Glomerular visceral epithelial cell (primary cell): ENCODE results near the gene ARHGEF12.

Experiments
- DNase-seq: peaks from one replicate; pipeline ENCODE4 v3.0.0-alpha.2; 2016; ENCODE audit errors: extremely low spot score

ARHGEF12 gene, protein sequence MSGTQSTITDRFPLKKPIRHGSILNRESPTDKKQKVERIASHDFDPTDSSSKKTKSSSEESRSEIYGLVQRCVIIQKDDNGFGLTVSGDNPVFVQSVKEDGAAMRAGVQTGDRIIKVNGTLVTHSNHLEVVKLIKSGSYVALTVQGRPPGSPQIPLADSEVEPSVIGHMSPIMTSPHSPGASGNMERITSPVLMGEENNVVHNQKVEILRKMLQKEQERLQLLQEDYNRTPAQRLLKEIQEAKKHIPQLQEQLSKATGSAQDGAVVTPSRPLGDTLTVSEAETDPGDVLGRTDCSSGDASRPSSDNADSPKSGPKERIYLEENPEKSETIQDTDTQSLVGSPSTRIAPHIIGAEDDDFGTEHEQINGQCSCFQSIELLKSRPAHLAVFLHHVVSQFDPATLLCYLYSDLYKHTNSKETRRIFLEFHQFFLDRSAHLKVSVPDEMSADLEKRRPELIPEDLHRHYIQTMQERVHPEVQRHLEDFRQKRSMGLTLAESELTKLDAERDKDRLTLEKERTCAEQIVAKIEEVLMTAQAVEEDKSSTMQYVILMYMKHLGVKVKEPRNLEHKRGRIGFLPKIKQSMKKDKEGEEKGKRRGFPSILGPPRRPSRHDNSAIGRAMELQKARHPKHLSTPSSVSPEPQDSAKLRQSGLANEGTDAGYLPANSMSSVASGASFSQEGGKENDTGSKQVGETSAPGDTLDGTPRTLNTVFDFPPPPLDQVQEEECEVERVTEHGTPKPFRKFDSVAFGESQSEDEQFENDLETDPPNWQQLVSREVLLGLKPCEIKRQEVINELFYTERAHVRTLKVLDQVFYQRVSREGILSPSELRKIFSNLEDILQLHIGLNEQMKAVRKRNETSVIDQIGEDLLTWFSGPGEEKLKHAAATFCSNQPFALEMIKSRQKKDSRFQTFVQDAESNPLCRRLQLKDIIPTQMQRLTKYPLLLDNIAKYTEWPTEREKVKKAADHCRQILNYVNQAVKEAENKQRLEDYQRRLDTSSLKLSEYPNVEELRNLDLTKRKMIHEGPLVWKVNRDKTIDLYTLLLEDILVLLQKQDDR (N-terminal part only)

DNA sequence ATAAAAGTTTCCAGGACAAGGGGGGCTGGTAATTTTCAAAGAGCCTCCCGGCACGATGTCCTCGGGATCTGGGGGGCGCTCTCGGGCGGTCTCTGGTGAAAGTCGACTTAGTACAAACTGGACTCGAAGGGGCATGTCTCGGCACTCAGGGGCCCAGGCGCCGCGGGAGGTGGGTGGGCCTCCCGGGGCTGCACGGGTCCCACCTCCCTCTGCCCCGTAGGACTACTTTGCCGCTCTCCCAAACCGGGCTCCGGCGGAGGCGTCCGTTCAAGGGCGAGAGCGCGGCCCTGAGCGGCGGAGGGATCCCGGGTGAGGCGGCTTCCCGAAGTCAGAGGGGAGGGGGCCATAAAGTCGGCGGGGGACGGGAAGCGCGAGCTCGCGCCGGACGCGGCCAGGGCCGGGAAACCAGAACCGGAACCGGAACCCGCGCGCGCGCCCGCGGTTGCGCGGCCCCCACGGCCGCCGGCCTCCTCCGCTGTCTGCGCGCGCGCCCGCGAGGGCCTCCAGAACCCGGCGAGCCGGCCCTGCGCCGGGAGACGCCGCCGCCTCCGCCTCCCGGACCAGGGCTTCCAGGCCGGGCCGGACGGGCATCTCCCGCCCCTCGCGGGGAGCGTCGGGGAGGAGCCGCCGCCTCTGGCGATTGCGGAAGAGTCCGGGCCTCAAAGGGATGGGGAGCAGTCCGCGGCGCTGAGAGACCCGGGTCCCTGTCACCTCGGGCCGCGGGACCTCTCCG lies at the start of gene ARHGEF12:
ARHGEF12 (plus strand) TSS at position 506 of the 733 bp plus-strand sequence. CDS start 831 bp downstream, outside the sequence.
- DNase-seq = peak; percentile 95

DNA sequence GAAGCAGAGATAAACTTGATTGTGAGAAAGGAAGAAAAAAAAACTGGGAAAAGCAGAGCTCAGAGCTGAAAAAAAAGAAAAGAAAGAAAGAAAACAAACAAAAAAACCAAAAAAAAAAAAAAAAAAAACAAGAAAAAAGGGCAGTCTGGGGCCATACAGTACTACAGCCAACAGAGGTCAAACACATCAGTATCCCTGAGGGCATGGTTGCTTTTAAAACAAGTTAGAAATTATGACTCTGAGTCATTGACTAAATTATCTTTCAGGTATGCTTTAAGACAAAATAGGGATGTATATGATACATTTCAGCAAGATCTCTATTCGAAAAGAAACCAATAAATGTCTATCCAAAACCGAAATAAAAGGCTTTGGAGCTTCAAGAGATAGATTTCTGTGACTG lies 48.2 kb upstream of the ARHGEF12 start:
- no peak for DNase-seq

DNA sequence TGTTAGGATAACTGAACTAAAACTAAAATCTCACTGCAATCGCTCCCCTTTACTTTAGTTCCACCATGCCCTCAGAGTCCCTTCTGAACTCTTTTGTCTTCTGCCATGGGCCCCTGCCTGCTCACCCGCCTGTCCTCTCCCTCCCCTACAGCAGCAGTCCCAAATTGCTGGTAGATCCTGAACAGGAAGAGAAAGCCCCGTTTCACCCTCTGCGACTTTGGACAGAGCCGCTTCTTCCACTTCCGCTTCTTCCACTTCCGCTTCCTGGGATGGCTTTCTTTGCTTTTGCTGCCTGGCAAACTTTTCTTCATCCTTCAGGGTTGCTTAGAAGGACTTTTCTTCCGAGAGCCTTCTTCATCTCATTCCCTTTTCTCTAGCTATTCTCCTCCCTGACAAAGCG lies 46.8 kb upstream of the ARHGEF12 start:
- DNase-seq = no peak

DNA sequence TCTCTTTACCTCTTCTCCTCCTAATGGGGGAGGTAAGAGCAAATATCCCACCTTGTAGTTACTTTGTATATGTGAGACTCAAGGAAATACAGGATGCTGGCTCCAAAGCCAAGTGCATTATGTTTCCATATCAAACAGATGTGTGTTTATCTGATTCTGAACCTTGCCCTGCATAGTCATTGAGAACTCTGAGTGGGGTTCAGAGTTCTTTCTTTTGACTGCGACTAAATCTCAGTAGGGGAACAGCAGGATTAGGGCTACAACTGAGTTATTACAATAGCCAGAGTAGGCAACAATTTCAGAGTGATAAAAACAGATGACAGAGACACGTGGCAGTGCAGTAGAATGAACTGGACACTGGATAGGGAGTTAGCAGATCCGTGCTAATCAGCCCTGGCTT lies 45.3 kb upstream of the ARHGEF12 start:
- no peak for DNase-seq

DNA sequence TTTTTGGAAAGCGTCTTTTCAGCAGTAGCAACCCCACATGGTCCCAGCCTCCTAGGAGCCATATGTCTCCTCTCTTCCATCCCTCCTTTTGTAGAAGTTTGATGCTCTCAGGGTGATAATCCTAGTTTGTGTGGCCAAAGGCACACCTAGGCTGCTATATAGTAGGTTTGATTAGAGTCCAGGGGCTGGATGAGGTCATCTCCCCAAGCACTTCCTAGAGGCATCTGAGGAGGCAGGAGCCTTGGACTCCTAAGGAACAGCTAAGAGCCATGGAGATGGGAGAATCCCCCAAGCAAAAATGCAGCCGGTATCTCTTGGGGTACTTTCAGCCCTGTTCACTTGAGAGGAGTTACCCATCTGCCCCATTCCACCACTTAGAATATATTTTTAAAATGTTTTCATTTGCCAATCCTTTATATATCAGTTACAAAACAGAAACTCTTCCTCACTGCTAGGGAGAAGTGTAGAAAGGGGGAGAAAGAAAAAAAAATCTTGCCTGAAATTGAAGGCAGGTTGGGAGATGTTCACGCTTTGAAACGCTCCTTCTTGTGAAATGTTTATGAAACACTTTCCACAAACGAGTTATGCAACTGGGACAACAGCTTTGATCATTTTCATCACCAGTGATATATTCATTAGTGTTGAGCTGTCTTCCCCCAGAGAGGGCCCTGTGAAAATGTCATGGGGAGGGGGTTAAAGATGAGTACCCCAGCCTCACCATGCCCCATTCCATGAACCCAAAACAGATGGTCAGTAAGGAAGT lies 43.0 kb upstream of the ARHGEF12 start:
- DNase-seq = no peak

DNA sequence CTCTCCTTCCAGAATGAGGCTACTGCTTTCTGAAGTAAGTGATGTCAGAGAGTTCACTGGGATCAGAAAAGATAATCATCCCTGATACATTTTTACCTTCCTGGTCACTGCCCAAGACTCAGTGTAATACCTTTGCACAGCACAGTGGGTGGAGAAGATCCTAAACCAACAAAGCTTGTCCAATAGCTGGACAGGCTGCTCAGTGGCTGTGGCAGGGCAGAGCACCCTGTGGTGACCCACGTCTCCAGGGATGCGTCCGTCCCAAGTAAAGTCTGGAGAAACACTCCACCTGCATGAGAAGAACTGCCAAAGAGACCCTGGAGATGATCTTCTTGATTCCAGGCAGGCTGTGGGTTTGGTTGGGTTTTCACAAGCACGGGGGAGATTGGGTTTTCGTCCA lies 42.1 kb upstream of the ARHGEF12 start:
- no peak for DNase-seq

DNA sequence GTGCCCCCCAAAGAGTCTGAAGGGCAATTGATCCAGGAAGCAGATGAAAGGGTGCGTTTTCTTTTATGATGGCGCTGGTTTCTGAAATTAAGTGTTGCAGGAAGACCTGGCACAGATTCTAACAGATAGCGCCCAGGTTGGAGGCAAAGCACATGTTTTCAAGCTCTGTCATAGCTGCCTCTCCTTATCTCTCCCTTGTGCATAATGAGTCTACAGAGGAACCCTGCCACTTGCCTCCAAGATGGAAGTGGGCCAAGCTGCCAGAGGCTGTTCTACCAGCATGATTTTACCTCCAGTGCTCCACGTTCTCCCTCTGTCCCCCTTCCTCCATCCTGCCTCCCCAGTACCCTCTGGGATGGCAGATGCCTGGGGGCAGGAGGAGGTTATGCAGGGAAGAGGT lies 41.1 kb upstream of the ARHGEF12 start:
- no peak for DNase-seq

DNA sequence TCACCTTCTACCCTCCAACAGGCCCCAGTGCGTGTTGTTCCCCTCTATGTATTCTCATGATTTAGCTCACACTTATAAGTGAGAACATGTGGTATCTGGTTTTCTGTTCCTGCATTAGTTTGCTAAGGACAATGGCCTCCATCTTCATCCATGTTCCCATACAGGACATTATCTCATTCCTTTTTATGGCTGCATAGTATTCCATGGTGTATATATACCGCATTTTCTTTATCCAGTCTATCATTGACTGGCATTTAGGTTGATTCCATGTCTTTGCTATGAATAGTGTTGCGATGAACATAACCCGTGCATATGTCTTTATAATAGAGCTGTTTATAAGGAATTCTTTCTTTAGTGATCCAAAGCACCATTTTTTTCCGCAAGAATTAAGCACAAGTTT lies 39.7 kb upstream of the ARHGEF12 start:
- DNase-seq = no peak

DNA sequence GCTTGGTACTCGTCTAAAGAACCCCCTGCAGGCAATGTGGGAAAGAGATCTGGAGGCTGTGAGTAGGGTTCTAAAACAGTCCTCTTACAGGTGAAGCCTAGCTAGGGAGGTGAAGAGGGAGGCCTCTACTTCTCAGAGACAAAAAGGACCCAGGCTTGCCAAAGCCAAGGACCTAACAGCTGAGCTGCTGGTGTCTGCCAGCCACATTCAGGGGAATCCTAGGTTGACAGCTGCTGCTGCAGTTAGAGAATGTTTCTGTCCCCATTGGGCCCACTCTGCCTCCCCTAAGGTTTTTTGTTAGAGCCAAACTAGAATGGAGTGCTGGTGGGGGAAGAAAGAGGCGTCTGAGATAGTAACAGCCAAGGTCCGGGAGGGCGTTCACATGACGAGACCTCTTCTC lies 37.8 kb upstream of the ARHGEF12 start:
- no peak for DNase-seq

DNA sequence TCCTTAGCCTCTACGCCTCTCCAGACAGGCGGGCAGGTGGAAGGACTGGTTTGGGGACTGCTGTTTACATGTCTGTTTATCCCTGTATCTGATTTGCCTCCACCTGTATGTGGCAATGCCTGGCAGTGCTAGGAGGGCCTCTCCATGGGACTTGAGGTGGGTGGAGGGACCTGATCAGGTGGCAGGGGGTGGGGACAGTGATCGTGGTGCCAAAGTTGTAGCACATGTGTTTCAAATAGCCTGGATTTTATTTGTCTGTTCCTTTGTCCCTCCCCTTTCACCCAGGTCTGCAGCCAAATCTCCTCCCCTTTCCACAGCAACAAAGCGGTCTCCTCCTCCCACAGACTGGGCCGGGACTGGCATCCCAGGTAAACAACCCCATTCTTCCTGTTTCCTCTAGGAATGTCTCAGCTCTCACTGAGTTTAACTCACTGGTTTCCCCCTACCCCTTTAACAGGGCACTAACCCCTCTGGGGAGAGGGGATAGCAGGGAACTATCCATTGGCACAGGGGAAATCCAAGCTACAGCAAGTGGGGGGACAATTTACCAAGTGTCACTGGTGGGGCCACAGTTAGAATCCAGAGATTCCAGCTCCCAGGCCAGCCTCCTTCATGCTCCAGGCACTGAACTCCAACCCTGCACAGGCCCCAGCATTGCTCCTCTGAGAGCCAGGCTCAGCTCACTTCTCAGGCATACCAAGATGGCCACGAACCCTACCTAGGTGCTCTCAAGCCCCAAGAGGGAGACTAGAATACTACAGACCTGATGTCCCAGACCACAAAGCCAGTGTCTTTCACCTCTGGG lies 34.0 kb upstream of the ARHGEF12 start:
- no peak for DNase-seq

DNA sequence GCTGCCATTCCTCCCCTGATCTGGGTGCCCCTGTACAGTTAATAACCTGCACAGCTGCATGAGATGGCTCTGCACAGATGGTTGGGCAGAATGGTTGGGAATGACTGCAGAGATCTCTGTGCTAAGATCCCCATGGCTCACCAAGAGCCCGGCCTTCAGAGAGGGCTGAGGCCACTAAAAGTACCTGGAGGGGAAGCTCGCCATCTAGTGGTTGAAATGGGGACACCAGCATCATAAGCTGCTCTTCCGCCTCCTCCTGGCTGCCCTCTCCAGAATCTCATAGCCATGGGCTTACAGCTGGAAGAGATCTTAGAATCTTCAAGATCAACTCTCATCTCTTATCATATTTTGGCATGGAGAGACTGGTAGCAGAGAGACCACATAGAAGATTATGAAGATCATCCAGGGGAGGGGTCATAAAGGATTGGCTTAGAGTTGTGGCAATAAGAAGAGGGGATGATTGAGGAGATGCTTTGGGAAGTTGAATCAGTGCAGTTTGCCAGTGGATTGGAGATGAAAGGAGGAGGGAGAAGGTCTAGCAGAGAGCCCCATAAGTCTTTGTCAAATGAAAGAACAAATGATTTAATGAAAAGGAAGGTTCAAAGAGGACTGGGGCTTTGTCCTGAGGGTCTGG lies 33.1 kb upstream of the ARHGEF12 start:
- peak; percentile 70 for DNase-seq

DNA sequence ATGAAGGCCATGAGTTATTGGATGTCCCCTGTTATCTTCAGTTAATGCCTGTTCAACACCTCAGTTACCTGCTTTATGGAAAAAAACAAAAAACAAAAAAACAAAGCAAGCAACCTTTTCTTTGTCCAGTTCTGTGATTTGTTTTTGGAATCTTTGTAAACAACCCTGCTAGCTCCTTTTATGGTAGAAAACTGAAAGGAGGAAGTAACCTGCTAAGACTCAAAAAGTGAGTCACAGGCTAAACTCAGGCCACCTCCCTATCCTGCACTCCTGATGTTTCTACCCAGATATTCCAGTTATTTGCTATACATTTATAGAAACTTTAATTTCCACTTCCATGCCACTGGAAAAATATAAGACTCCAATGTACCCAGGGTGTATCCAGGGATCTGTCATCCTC lies 31.7 kb upstream of the ARHGEF12 start:
- peak; percentile 23 for DNase-seq

DNA sequence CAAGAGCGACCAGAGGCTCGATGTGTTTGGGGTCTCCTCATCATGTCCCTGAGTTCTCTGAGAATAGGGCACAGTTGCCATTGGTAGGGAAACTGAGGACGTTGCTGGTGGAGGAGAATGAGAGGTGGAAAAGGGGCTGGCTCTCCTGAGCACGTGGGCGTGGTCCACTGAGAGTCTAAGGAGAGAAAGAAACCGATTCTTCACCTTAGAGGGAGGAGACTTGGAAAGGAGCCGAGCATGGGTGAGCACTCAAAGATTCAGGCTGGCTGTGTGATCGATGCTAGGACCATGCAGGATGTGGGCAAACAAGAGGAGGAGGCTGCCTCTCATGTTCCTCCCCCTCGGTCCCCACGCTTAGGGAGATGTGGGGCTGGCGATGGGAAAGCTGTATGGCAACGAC lies 30.9 kb upstream of the ARHGEF12 start:
- no peak for DNase-seq

DNA sequence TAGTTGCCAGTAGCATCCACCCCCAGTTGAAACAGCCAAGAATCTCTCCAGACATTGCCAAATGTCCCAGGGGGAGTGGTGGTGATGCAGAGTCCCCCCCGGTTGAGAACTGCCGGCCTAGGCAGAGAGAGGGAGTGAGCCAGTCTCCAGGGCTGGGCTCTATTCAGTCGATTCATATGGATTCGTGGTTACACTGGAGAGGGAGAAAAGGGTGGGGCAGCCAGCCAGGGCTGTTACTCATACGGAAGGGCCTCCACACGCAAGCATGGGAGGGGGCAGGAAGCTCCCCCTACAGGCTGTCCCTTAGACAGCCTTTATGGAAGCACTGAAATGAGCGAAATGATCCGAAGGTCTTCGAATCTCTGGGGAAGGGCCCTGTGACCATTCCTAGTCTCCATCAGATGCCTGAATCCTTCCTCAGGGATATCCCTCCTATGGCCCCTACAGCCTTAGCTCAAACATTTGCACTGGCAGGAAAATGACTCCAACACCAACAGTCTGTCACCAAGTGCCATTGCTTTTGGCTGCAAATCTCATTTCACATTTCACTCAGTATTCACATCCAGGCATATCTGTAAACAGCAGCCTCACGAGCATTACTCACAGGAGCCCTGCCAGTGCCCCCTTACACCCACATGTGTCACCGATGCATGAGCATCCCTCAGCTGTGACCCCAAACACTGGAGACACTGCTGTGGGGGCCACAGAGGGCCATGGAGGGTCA lies 29.5 kb upstream of the ARHGEF12 start:
- DNase-seq = peak; percentile 75

DNA sequence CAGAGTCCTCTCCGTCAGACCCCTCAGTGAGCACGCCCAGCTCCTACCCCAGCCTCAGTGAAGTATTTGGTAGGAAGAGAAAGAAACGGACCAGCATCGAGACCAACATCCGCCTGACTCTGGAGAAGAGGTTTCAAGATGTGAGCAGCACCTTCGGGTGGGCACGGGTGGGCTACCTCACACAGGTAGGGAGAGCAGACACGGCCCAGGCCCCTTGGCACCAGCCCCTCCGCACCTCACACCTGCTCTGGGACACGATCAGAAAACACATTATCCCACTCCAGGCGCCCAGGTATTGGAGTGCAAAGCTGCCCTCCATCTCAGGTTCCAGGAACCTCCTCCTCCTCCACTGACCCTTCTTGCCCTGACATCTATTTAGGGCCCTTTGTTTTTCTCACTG lies 28.7 kb upstream of the ARHGEF12 start:
- DNase-seq = no peak

DNA sequence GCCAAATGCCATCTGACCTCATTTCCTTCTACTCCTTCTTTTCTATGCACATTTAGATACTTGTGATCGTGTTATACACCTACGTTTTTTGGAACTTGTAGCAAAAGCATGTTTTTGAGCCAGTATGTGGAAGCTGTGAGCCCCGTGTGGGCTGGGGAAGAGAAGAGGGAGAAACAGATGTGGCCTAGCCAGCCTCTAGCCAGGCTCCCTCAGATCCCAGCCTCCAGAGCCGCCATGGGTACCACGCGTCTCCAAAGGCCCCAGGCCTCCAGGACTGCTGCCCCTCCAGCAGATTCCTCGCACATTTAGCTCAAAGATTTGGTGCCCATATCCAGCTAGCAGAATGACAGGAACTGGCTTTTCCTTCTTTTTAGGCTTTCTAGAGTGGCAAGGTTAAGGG lies 28.1 kb upstream of the ARHGEF12 start:
- DNase-seq = no peak

DNA sequence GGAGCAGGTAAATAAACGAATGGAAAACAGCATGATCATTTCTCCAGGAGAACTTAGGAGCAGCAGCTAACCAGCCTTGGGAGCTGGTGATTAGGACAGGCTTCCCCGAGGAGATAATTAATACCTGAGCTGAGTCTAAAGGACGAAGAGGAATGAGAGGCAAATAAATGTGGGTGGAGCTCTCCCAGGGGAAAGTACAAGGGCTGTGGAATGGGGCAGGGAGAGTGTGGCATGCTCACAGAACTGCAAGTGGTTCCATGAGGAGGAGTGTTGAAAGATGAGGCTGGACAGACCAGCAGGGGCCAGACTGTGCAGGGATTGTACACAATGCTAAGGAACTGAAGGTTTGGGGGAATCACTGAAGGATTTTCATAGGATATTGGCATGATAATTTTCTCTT lies 25.3 kb upstream of the ARHGEF12 start:
- DNase-seq = no peak

DNA sequence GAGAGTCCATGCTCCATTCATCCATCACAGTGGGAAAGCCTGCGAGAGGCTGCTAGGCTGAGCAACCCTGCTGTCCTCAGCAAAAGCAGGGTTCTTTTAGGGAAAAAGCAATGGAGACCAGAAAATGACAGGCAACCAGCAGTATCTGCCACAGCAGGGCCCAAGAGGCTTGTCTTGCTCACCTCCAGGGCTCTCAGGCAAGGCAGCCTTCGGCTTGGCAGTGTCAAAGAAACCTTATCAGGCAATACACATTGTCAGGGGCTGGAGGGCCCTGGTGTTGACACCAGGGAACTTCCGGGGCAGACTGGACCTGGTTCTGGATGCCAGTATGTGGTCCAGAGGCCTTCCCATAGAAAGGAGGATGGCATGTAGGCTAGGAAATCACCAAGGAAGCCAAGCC lies 21.4 kb upstream of the ARHGEF12 start:
- DNase-seq = no peak
